Endothelial cell of umbilical vein (primary cell): Measurements from ENCODE around the gene MDH2.

Source experiments
- CTCF ChIP-seq, 2 donors: IDR thresholded peaks; 1 replicate in 1 of 2; 2 replicates in 1 of 2; pipeline ENCODE4 v1.5.1; 2011; ENCODE audit warnings: low read length in 2 of 2, mild to moderate bottlenecking in 2 of 2, moderate library complexity in 2 of 2, control low read depth in 1 of 2, inconsistent platforms in 1 of 2, low read depth in 1 of 2; ENCODE audit not compliant: insufficient read depth in 1 of 2; ENCODE audit errors: extremely low read depth in 1 of 2
- EZH2 ChIP-seq: IDR thresholded peaks from 2 replicates; pipeline ENCODE4 v1.6.1; 2012; ENCODE audit warnings: borderline replicate concordance, low read depth, mild to moderate bottlenecking, moderate library complexity, low read length, inconsistent platforms; ENCODE audit not compliant: severe bottlenecking
- FOS ChIP-seq: IDR thresholded peaks from 2 replicates; pipeline ENCODE4 v1.6.1; 2011; ENCODE audit warnings: mild to moderate bottlenecking, low read length, moderate library complexity, borderline replicate concordance; ENCODE audit not compliant: insufficient read depth
- JUN ChIP-seq: IDR thresholded peaks from 2 replicates; pipeline ENCODE4 v1.6.1; 2011; ENCODE audit warnings: borderline replicate concordance, low read depth; ENCODE audit not compliant: insufficient read length, insufficient read depth
- MAX ChIP-seq: IDR thresholded peaks from 2 replicates; pipeline ENCODE4 v1.6.1; 2011; ENCODE audit not compliant: insufficient read depth, insufficient read length
- MYC ChIP-seq: IDR thresholded peaks from one replicate; pipeline ENCODE4 v1.6.1; 2011; ENCODE audit warnings: mild to moderate bottlenecking, low read depth, low read length
- POLR2A ChIP-seq: IDR thresholded peaks from 2 replicates; pipeline ENCODE4 v1.6.1; 2012; ENCODE audit warnings: low read depth, mild to moderate bottlenecking, control low read depth, low read length

GRCh38 chr7:76066716-76067503 lies 19.0 kb downstream of the MDH2 start:
- no peak for TF ChIP-seq JUN
- TF ChIP-seq CTCF (IDR thresholded peaks at IDR 0.05; ENCODE audit: extremely low read depth in 1 of 2, insufficient read depth in 1 of 2, low read depth in 1 of 2, low read length in 2 of 2), result no peak
- TF ChIP-seq EZH2, result no peak
- no peak for TF ChIP-seq POLR2A
- no peak for TF ChIP-seq FOS
- no peak for TF ChIP-seq MAX
- no peak for TF ChIP-seq MYC
